MCF 10A (cell line): ENCODE data around the gene DNAJC17. TPM values are rescaled to one million over a fixed set of nuclear protein-coding genes. Genes with fewer than 3 reads are reported as not detected.

Experiments used
- BruUV-seq: library from RNA; stranded (reverse); fragments of 400-500 nt; replicated peaks from 2 replicates; lab custom pipeline; 2021; lab: Mats Ljungman, UMichigan
- CTCF ChIA-PET: fragments of 300-600 bp; sonication (Branson Sonifier 250); formaldehyde crosslinking; extraction: SDS; loops from one replicate; lab custom pipeline; 2021; ENCODE audit warnings: antibody characterized with exemption, inconsistent platforms; lab: Yijun Ruan, JAX
- POLR2A ChIA-PET: fragments of 300-600, 350-650 bp; sonication (Branson Sonifier 250); formaldehyde crosslinking; extraction: SDS; loops from one replicate; lab custom pipeline; 2020; ENCODE audit warnings: antibody characterized with exemption, inconsistent platforms; lab: Yijun Ruan, JAX
- DNase-seq: peaks from one replicate; pipeline ENCODE4 v3.0.0-alpha.2; 2018; ENCODE audit not compliant: unreplicated experiment
- H3K27ac Mint-ChIP-seq: one replicate; pipeline ENCODE4 v1.8.0; 2022; ENCODE audit warnings: mild to moderate bottlenecking, low read depth, mixed read lengths; ENCODE audit not compliant: unreplicated experiment
- H3K27me3 Mint-ChIP-seq: one replicate; pipeline ENCODE4 v1.8.0; 2022; ENCODE audit warnings: mixed read lengths; ENCODE audit not compliant: insufficient read depth, unreplicated experiment
- H3K36me3 Mint-ChIP-seq: one replicate; pipeline ENCODE4 v1.8.0; 2022; ENCODE audit warnings: mild to moderate bottlenecking, moderate library complexity, mixed read lengths; ENCODE audit not compliant: insufficient read depth, unreplicated experiment
- H3K4me1 Mint-ChIP-seq: one replicate; pipeline ENCODE4 v1.8.0; 2022; ENCODE audit warnings: mixed read lengths; ENCODE audit not compliant: insufficient read depth, unreplicated experiment
- H3K4me3 Mint-ChIP-seq: one replicate; pipeline ENCODE4 v1.8.0; 2022; ENCODE audit warnings: mild to moderate bottlenecking, moderate library complexity, mixed read lengths; ENCODE audit not compliant: unreplicated experiment
- H3K9me3 Mint-ChIP-seq: one replicate; pipeline ENCODE4 v1.8.0; 2022; ENCODE audit warnings: mixed read lengths; ENCODE audit not compliant: unreplicated experiment
- CTCF ChIP-seq: fragments of 200-600 bp; IDR thresholded peaks from one replicate; pipeline ENCODE4 v1.8.0; 2022; ENCODE audit warnings: antibody characterized with exemption, mild to moderate bottlenecking; ENCODE audit not compliant: unreplicated experiment
- intact Hi-C: fragments of 100-400 bp; cut with micrococcal nuclease; formaldehyde crosslinking; loops from 2 replicates; pipeline ENCODE4 v1.14.1; 2022
- total RNA-seq: library from RNA; stranded (reverse); gene quantifications from 2 replicates; pipeline ENCODE4 v1.2.3, GENCODE V29; 2022

Gene DNAJC17
- total RNA-seq, 1 experiment from 2014 or later: 55.1 TPM

- no peak overlapping the region for H3K4me3 Mint-ChIP-seq
- peaks cover 39% of the 10 kb centered on the region for H3K4me1 Mint-ChIP-seq
- no peak for TF ChIP-seq CTCF
- POLR2A ChIA-PET: interaction anchor here (1.4 kb wide), 1 partner anchor 9 kb away, joined by 3 read pairs; no protein-coding TSS in a partner anchor
- CTCF ChIA-PET: interaction anchor here (1.0 to 1.8 kb wide), 2 partner anchors 9 to 29 kb away, joined by 3 to 5 read pairs; no protein-coding TSS in a partner anchor
- BruUV-seq: no TSS peak
- H3K36me3 Mint-ChIP-seq: peaks cover 74% of the 10 kb centered on the region
- no peak for DNase-seq
- H3K27me3 Mint-ChIP-seq: no peaks in the 10 kb centered on the region
- H3K9me3 Mint-ChIP-seq: no peaks in the 10 kb centered on the region
- no peak overlapping the region for H3K27ac Mint-ChIP-seq
- intact Hi-C loops: no loop called here
Observed at GRCh38 chr15:40773496-40773895, 33.8 kb downstream of the DNAJC17 start.

- CTCF ChIA-PET: interaction anchor here (1.8 kb wide), 1 partner anchor 11 kb away, joined by 5 read pairs; no protein-coding TSS in a partner anchor
- Mint-ChIP-seq H3K27ac (no peak overlapping the region), H3K4me1 (peaks cover 38% of the 10 kb centered on the region)
Observed at GRCh38 chr15:40772014-40772413, 35.3 kb downstream of the DNAJC17 start.

GRCh38 chr15:40771242-40771641 is 36.0 kb downstream of the DNAJC17 start:
- intact Hi-C loops: no loop called here
- Mint-ChIP-seq H3K27me3 (no peaks in the 10 kb centered on the region), H3K4me3 (peak overlapping the region; percentile 29), H3K27ac (no peak overlapping the region), H3K9me3 (no peaks in the 10 kb centered on the region), H3K4me1 (peaks cover 36% of the 10 kb centered on the region), H3K36me3 (peaks cover 71% of the 10 kb centered on the region)
- CTCF ChIA-PET: interaction anchor here (0.7 to 0.9 kb wide), 2 partner anchors 11 to 87 kb away, joined by 4 to 12 read pairs; no protein-coding TSS in a partner anchor
- no peak for TF ChIP-seq CTCF
- DNase-seq: no peak
- POLR2A ChIA-PET: interaction anchor here (1.0 to 3.1 kb wide), 5 partner anchors 23 to 207 kb away, joined by 3 to 30 read pairs (median 12); partner anchors contain the start of genes CCDC32, RAD51 and SPINT1
- BruUV-seq: no TSS peak

More at GRCh38 chr15:40772014-40772413, 35.3 kb downstream of the DNAJC17 start:
- POLR2A ChIA-PET: interaction anchor here (1.0 to 1.1 kb wide), 2 partner anchors 77 to 208 kb away, joined by 3 read pairs; partner anchors contain the start of genes CCDC32 and RAD51
- Mint-ChIP-seq H3K27me3 (no peaks in the 10 kb centered on the region), H3K4me3 (no peak overlapping the region), H3K9me3 (no peaks in the 10 kb centered on the region), H3K36me3 (peaks cover 75% of the 10 kb centered on the region)
- intact Hi-C loops: no loop called here
- no TSS peak for BruUV-seq
- no peak for TF ChIP-seq CTCF
- DNase-seq: no peak

GRCh38 chr15:40770147-40770721 is 37.0 kb downstream of the DNAJC17 start:
- H3K9me3 Mint-ChIP-seq: no peaks in the 10 kb centered on the region
- no peaks in the 10 kb centered on the region for H3K27me3 Mint-ChIP-seq
- H3K27ac Mint-ChIP-seq: peak overlapping the region; percentile 84
- TF ChIP-seq CTCF: no peak
- H3K36me3 Mint-ChIP-seq: peaks cover 69% of the 10 kb centered on the region
- TSS peak; percentile 48 for BruUV-seq
- ChIA-PET CTCF (interaction anchor here (0.6 to 1.7 kb wide), 15 partner anchors 9 to 252 kb away, joined by 3 to 12 read pairs (median 4); no protein-coding TSS in a partner anchor), POLR2A (interaction anchor here (0.7 to 3.1 kb wide), 20 partner anchors 8 to 201 kb away, joined by 3 to 30 read pairs (median 5); partner anchors contain the start of genes DNAJC17, RPUSD2, SPINT1 and VPS18)
- no peak for DNase-seq
- H3K4me1 Mint-ChIP-seq: peaks cover 45% of the 10 kb centered on the region
- intact Hi-C loops: no loop called here
- H3K4me3 Mint-ChIP-seq: peak overlapping the region; percentile 64
